Measurements from ENCODE around the gene CEP68. TPM values are rescaled to one million over a fixed set of nuclear protein-coding genes. Genes with fewer than 3 reads are reported as not detected.

CEP68 gene
- total RNA-seq, 1 donor from 2014 or later, result 5.9 TPM

DNA sequence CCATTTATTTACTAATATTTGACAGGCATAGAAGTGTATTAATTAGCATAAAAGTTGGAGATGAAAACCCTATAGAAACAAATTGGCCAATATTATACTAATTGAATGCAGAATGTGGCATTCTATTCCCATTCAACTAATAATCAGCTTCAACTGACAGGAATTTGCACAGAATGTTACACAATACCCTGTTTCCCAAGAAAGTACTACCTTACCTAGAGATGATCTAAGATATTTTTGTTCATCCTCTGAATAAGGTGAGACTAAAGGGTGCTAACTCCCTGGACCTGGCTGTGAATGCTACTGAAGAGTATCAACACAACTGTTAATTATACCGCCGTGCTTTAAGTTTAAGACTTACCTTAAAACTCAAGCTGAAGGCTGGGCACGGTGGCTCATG is 28.9 kb downstream of the CEP68 start:
- H3K27me3 Mint-ChIP-seq (ENCODE audit: low read depth), result no peaks in the 10 kb centered on the region
- no peak overlapping the region for H3K4me3 Mint-ChIP-seq (ENCODE audit: low read depth)
- H3K27ac Mint-ChIP-seq, result no peak overlapping the region
- intact Hi-C loops (cut with micrococcal nuclease), result no loop called here
- H3K9me3 Mint-ChIP-seq, result no peaks in the 10 kb centered on the region
- H3K4me1 Mint-ChIP-seq (ENCODE audit: low read depth), result peaks cover 1% of the 10 kb centered on the region
- peaks cover 67% of the 10 kb centered on the region for H3K36me3 Mint-ChIP-seq (ENCODE audit: low read depth)
- DNase-seq (ENCODE audit: low spot score), result no peak

DNA sequence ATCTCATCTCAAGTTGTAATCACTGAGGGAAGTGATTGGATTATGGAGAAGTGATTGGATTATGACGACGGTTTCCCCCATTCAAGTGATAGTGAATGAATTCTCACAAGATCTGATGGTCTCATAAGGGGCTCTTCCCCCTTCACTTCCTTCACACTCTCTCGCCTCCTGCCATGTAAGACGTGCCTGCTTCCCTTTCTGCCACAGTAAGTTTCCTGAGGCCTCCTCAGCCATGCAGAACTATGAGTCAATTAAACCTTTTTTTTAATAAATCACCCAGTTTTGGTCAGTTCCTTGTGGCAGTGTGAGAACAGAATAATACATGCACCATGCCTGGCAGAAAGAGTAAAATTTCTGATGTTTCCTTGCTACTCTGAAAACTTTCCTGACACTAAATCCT is 36.6 kb downstream of the CEP68 start:
- no peak for DNase-seq (ENCODE audit: low spot score)
- intact Hi-C loops (cut with micrococcal nuclease), result no loop called here
- Mint-ChIP-seq H3K27me3 (ENCODE audit: low read depth) (no peaks in the 10 kb centered on the region), H3K9me3 (no peaks in the 10 kb centered on the region), H3K36me3 (ENCODE audit: low read depth) (peaks cover 74% of the 10 kb centered on the region), H3K4me3 (ENCODE audit: low read depth) (no peak overlapping the region), H3K4me1 (ENCODE audit: low read depth) (peaks cover 8% of the 10 kb centered on the region), H3K27ac (no peak overlapping the region)

DNA sequence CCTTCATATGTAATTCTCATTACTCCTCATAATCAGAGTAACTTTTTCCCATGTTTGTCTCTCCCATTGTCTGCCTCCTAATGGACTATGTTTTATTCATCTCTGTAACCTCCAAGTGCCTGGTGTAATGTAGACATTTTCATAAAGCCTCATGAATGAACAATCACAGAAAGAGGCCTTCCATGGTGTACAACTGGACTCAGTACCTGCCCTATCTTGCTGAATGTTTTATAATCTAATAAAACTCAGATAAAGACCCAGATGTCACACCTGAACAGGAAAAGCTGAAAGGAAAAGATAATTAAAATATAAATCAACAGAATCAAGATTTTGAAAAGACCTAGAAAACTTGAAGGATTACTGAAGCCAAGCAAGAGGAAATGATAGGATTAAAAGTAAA is 37.0 kb downstream of the CEP68 start:
- H3K9me3 Mint-ChIP-seq, result no peaks in the 10 kb centered on the region
- H3K27ac Mint-ChIP-seq, result no peak overlapping the region
- H3K4me3 Mint-ChIP-seq (ENCODE audit: low read depth), result no peak overlapping the region
- DNase-seq (ENCODE audit: low spot score), result no peak
- H3K4me1 Mint-ChIP-seq (ENCODE audit: low read depth), result peaks cover 8% of the 10 kb centered on the region
- peaks cover 74% of the 10 kb centered on the region for H3K36me3 Mint-ChIP-seq (ENCODE audit: low read depth)
- no peaks in the 10 kb centered on the region for H3K27me3 Mint-ChIP-seq (ENCODE audit: low read depth)
- intact Hi-C loops (cut with micrococcal nuclease), result no loop called here

DNA sequence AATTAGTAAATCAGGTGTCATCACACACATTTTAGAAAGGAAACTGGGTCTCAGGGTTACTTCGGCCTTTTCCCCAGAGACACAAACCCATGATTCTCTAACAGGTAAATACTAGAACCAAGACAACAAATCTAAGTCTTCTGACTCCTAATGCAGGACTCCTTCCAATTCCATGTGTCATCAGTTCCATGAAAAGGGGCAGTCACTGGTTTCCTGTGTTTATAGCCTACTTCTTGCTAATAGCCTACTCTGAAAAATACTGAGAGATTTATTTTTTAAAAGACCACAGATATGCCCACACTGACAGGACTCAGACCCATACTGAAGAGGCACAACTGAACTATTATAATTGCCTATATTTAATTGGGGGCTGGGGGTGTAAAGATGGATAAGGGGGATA is 40.7 kb downstream of the CEP68 start:
- Mint-ChIP-seq H3K27ac (no peak overlapping the region), H3K36me3 (ENCODE audit: low read depth) (peaks cover 70% of the 10 kb centered on the region), H3K4me1 (ENCODE audit: low read depth) (peaks cover 10% of the 10 kb centered on the region)

DNA sequence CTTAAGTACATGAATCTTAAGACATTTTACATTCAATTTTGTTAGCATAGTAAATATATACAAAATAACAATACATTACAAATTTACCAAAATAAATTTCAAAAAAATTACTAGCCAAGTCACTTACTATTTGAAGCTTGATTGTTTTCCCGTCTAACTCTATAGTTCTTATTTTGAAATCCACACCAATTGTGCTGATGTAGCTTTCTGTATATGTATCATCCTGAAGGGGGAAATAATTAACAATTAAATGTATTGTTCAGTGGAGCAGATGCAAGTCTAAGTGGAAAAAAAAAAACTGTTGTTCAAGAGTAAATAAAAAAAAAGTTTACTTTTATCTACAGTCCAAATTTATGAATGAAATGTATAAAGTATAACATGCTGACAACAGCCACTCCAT is 41.6 kb downstream of the CEP68 start:
- intact Hi-C loops (cut with micrococcal nuclease), result no loop called here
- no peak for DNase-seq (ENCODE audit: low spot score)
- no peaks in the 10 kb centered on the region for H3K27me3 Mint-ChIP-seq (ENCODE audit: low read depth)
- H3K4me3 Mint-ChIP-seq (ENCODE audit: low read depth), result no peak overlapping the region
- no peak overlapping the region for H3K27ac Mint-ChIP-seq
- H3K9me3 Mint-ChIP-seq, result no peaks in the 10 kb centered on the region
- peaks cover 8% of the 10 kb centered on the region for H3K4me1 Mint-ChIP-seq (ENCODE audit: low read depth)
- H3K36me3 Mint-ChIP-seq (ENCODE audit: low read depth), result peaks cover 63% of the 10 kb centered on the region

More for the DNA sequence above, 40.7 kb downstream of the CEP68 start:
- intact Hi-C loops (cut with micrococcal nuclease), result no loop called here
- Mint-ChIP-seq H3K4me3 (ENCODE audit: low read depth) (no peak overlapping the region), H3K9me3 (no peaks in the 10 kb centered on the region), H3K27me3 (ENCODE audit: low read depth) (no peaks in the 10 kb centered on the region)
- DNase-seq (ENCODE audit: low spot score), result no peak

DNA sequence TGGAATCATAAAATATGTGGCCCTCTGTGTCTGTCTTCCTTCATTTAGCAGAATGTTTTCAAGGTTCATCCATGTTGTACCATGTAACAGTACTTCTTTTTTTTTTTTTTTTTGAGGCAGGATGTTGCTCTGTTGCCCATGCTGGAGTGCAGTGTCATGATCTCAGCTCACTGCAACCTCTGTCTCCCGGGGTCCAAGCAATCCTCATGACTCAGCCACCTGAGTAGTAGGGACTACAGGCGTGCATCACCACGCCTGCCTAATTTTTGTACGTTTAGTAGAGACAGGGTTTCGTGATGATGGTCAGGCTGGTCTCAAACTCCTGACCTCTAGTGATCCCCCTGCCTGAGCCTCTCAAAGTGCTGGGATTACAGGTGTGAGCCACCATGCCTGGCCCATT is 42.5 kb downstream of the CEP68 start:
- peaks cover 62% of the 10 kb centered on the region for H3K36me3 Mint-ChIP-seq (ENCODE audit: low read depth)

DNA sequence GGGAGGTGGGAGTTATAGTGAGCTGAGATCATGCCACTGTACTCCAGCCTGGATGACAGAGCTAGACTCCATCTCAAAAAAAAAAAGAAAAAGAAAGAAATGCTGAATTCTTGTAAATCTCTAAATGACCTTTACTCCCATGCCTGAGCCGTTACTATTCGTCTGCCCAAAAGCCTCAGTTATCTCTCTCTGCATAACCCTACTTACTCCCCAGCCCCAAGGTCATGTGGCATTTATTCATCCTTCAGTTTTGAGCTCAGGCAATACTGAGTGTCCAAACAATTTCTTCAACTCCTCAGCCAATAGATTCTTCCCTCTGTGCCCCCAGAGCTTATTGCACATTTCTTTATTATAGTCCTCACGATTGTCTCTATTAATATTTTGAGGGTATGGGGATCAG is 44.9 kb downstream of the CEP68 start:
- H3K4me3 Mint-ChIP-seq (ENCODE audit: low read depth), result no peak overlapping the region
- no peaks in the 10 kb centered on the region for H3K27me3 Mint-ChIP-seq (ENCODE audit: low read depth)
- intact Hi-C loops (cut with micrococcal nuclease), result no loop called here
- peaks cover 8% of the 10 kb centered on the region for H3K4me1 Mint-ChIP-seq (ENCODE audit: low read depth)
- no peaks in the 10 kb centered on the region for H3K9me3 Mint-ChIP-seq
- no peak overlapping the region for H3K27ac Mint-ChIP-seq
- peaks cover 61% of the 10 kb centered on the region for H3K36me3 Mint-ChIP-seq (ENCODE audit: low read depth)
- DNase-seq (ENCODE audit: low spot score), result no peak

More for the DNA sequence above, 42.5 kb downstream of the CEP68 start:
- Mint-ChIP-seq H3K4me1 (ENCODE audit: low read depth) (peaks cover 5% of the 10 kb centered on the region), H3K27ac (no peak overlapping the region), H3K4me3 (ENCODE audit: low read depth) (no peak overlapping the region), H3K27me3 (ENCODE audit: low read depth) (no peaks in the 10 kb centered on the region), H3K9me3 (no peaks in the 10 kb centered on the region)
- no peak for DNase-seq (ENCODE audit: low spot score)
- intact Hi-C loops (cut with micrococcal nuclease), result no loop called here

DNA sequence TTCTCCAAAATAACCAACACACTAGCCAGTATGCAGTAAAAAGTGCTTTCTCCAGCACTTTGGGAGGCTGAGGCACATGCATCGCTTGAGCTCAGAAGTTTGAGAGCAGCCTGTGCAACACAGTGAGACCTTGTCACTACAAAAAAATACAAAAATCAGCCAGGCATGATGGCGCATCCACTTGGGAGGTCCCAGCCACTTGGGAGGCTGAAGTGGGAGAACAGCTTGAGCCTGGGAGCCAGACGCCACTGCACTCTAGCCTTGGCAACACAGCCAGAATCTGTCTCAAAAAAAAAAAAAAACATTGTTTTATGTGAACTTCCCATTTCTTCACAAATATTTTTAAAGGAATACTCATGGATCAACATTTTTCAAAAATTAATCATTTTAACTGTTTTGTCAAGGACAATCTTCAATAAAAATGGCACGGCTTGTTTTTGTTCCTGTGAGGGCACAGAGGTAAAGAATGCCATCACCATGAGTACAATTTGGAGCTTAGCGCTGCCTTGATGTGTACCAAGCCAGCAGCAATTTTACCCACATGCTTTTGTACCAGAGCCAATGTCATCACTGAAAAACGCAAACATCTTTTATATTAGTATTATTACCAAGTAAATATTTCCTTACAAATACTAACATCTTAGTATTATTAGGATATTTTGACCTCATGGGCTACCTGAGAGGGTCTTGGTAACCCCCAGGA is 46.9 kb downstream of the CEP68 start:
- H3K27me3 Mint-ChIP-seq (ENCODE audit: low read depth), result no peaks in the 10 kb centered on the region
- no peak overlapping the region for H3K27ac Mint-ChIP-seq
- no peak for DNase-seq (ENCODE audit: low spot score)
- no peak overlapping the region for H3K4me3 Mint-ChIP-seq (ENCODE audit: low read depth)
- peaks cover 46% of the 10 kb centered on the region for H3K36me3 Mint-ChIP-seq (ENCODE audit: low read depth)
- peaks cover 6% of the 10 kb centered on the region for H3K4me1 Mint-ChIP-seq (ENCODE audit: low read depth)
- intact Hi-C loops (cut with micrococcal nuclease), result no loop called here
- no peaks in the 10 kb centered on the region for H3K9me3 Mint-ChIP-seq

DNA sequence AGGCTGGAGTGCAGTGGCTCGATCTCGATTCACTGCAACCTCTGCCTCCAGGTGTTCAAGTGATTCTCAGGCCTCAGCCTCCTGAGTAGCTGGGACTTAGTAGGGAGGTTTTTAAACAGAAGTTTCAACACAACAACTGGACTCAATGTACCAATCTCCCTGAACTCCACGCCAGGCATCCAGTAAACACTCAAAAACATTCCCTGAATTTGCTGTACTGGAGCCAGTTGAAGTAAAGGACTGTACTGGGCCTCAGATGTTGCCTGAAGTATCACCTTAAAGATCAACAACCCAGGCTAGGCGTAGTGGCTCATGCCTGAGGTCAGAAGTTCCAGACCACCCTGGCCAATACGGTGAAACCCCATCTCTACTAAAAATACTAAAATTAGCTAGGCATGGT is 51.3 kb downstream of the CEP68 start:
- no peak overlapping the region for H3K4me3 Mint-ChIP-seq (ENCODE audit: low read depth)
- H3K27me3 Mint-ChIP-seq (ENCODE audit: low read depth), result no peaks in the 10 kb centered on the region
- no peak for DNase-seq (ENCODE audit: low spot score)
- H3K4me1 Mint-ChIP-seq (ENCODE audit: low read depth), result peaks cover 9% of the 10 kb centered on the region
- H3K27ac Mint-ChIP-seq, result no peak overlapping the region
- H3K36me3 Mint-ChIP-seq (ENCODE audit: low read depth), result peaks cover 30% of the 10 kb centered on the region
- intact Hi-C loops (cut with micrococcal nuclease), result no loop called here
- H3K9me3 Mint-ChIP-seq, result no peaks in the 10 kb centered on the region

DNA sequence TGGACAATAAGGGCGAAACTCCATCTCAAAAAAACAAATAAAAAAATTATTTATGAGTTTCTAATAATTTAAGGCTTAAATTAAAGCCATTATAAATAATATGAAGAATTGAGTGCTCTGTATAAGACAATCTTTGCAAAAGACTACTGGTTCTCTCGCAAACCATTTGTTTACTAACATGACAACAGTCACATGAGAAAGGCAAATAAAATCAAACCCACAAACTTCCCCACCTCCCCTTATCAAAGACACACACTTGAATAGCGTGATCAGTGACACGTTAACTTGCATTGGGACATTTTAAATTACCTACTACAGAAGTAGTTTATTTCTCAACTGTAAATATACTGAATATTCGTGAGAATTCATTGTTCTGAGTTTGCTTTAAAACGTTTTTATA is 52.6 kb downstream of the CEP68 start:
- intact Hi-C loops (cut with micrococcal nuclease), result no loop called here
- peaks cover 9% of the 10 kb centered on the region for H3K4me1 Mint-ChIP-seq (ENCODE audit: low read depth)
- no peak overlapping the region for H3K4me3 Mint-ChIP-seq (ENCODE audit: low read depth)
- H3K27me3 Mint-ChIP-seq (ENCODE audit: low read depth), result no peaks in the 10 kb centered on the region
- DNase-seq (ENCODE audit: low spot score), result no peak
- no peaks in the 10 kb centered on the region for H3K9me3 Mint-ChIP-seq
- no peak overlapping the region for H3K27ac Mint-ChIP-seq
- peaks cover 25% of the 10 kb centered on the region for H3K36me3 Mint-ChIP-seq (ENCODE audit: low read depth)

DNA sequence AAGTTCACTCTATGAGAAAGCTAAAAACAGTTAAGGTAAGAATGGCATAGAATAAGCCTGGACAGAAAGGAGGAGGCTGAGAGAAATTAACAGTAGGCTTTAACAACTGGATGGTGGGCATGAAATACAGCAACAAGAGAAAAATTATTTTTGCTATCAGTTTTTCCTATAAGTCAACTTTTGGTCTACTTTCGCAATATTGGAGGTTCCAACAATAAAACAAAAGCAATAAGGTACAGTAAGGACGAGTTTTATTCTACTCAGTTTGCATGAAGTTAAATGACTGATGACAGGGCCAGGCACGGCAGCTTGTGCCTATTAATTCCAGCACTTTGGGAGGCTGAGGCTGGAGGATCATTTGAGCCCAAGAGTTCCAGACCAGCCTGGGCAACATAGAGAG is 56.4 kb downstream of the CEP68 start:
- no peaks in the 10 kb centered on the region for H3K9me3 Mint-ChIP-seq
- H3K4me1 Mint-ChIP-seq (ENCODE audit: low read depth), result peaks cover 13% of the 10 kb centered on the region
- H3K4me3 Mint-ChIP-seq (ENCODE audit: low read depth), result no peak overlapping the region
- intact Hi-C loops (cut with micrococcal nuclease), result no loop called here
- H3K27ac Mint-ChIP-seq, result no peak overlapping the region
- no peaks in the 10 kb centered on the region for H3K27me3 Mint-ChIP-seq (ENCODE audit: low read depth)
- DNase-seq (ENCODE audit: low spot score), result no peak
- peaks cover 19% of the 10 kb centered on the region for H3K36me3 Mint-ChIP-seq (ENCODE audit: low read depth)

DNA sequence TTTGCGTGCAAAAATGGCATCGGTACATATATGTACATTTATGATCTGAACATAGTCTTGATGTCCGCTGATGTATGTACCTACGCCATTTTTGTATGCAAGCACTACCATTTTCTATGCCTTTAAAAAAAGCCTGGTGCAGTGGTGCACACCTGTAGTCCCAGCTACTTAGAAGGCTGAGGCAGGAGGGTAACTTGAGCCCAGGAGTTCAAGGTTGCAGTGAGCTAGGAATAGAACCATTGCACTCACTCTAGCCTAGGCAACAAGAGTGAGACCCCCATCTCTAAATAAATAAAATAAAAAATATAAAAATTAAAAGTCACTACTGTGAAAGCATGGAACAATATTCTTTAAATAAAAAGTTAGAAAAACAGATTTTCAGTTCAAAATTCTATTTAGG is 57.0 kb downstream of the CEP68 start:
- no peaks in the 10 kb centered on the region for H3K9me3 Mint-ChIP-seq
- peaks cover 16% of the 10 kb centered on the region for H3K4me1 Mint-ChIP-seq (ENCODE audit: low read depth)
- DNase-seq (ENCODE audit: low spot score), result no peak
- peaks cover 23% of the 10 kb centered on the region for H3K36me3 Mint-ChIP-seq (ENCODE audit: low read depth)
- intact Hi-C loops (cut with micrococcal nuclease), result no loop called here
- H3K4me3 Mint-ChIP-seq (ENCODE audit: low read depth), result no peak overlapping the region
- H3K27me3 Mint-ChIP-seq (ENCODE audit: low read depth), result no peaks in the 10 kb centered on the region
- no peak overlapping the region for H3K27ac Mint-ChIP-seq

DNA sequence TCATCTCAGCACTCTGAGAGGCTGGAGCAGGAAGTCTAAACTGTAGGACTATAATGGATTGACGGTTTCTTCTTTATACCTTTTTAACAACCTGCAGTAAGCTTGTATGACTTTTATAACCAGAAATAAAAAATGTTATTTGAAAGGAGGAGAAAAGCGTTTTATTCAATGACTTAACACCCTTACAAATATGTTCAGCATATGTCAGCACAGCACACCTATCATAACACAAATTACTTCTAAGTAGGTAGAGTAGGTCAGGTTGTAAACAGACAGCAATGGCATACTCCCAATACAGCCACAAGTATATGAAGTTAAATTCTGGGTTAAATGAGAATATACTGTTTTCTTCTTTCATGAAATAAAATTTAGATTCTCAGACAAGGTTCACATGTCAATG is 57.6 kb downstream of the CEP68 start:
- no peak for DNase-seq (ENCODE audit: low spot score)
- no peaks in the 10 kb centered on the region for H3K27me3 Mint-ChIP-seq (ENCODE audit: low read depth)
- no peaks in the 10 kb centered on the region for H3K9me3 Mint-ChIP-seq
- no peak overlapping the region for H3K4me3 Mint-ChIP-seq (ENCODE audit: low read depth)
- H3K36me3 Mint-ChIP-seq (ENCODE audit: low read depth), result peaks cover 22% of the 10 kb centered on the region
- peaks cover 16% of the 10 kb centered on the region for H3K4me1 Mint-ChIP-seq (ENCODE audit: low read depth)
- intact Hi-C loops (cut with micrococcal nuclease), result no loop called here
- H3K27ac Mint-ChIP-seq, result no peak overlapping the region

DNA sequence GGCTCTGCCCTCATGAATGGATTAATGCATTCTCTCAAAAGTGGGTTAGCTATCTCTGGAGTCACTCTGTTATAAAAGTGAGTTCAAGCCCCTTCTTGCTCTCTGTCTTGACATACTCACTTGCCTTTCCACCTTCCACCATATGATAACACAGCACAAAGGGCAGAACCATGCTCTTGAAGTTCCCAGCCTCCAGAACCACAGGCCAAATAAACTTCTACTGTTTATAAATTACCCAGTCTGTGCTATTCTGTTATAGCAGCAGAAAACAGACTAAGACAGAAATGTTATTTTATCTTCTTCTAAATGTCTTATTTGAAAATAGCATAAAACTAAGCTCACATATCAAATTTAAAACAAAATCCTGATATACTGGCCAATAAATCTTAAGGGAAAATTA is 58.7 kb downstream of the CEP68 start:
- Mint-ChIP-seq H3K4me1 (ENCODE audit: low read depth) (peaks cover 18% of the 10 kb centered on the region), H3K27me3 (ENCODE audit: low read depth) (no peaks in the 10 kb centered on the region), H3K36me3 (ENCODE audit: low read depth) (peaks cover 18% of the 10 kb centered on the region), H3K27ac (no peak overlapping the region), H3K9me3 (no peaks in the 10 kb centered on the region), H3K4me3 (ENCODE audit: low read depth) (no peak overlapping the region)
- no peak for DNase-seq (ENCODE audit: low spot score)
- intact Hi-C loops (cut with micrococcal nuclease), result no loop called here

Measured in activated T-helper 2 cell treated with anti-CD3 and anti-CD28 coated beads, Interferon-gamma antibody, Interleukin-2, Interleukin-4, amounts not matched to agents 10 μg/mL and 5 μg/mL and 100 μg/mL, durations not matched to agents 14 hours and 24 hours and 36 hours (primary cell).